SU-DHL-6 (cell line): Measurements from ENCODE around the gene SMAP1.

Source experiments
- H2AFZ ChIP-seq: fragments of 200-600 bp; sonication (generic); 2 replicates; pipeline ENCODE4 v1.6.1; 2014; ENCODE audit warnings: low read depth, mild to moderate bottlenecking, moderate library complexity, mixed read lengths, antibody characterized with exemption, low read length; ENCODE audit not compliant: severe bottlenecking
- H3F3A ChIP-seq: fragments of 200-600 bp; shearing (Covaris generic); 2 replicates; pipeline ENCODE4 v1.6.0; 2016; ENCODE audit warnings: antibody characterized with exemption, mild to moderate bottlenecking; ENCODE audit not compliant: insufficient read depth
- H3K27ac ChIP-seq: fragments of 200-600 bp; sonication (generic); 2 replicates; pipeline ENCODE4 v1.5.1; 2016; ENCODE audit warnings: low read depth, mild to moderate bottlenecking, low read length, moderate library complexity, mixed read lengths
- H3K27me3 ChIP-seq: fragments of 200-600 bp; sonication (generic), shearing (Covaris generic); 2 replicates; pipeline ENCODE4 v1.6.0; 2014; ENCODE audit warnings: mild to moderate bottlenecking, low read length
- H3K36me3 ChIP-seq: fragments of 200-600 bp; sonication (generic); 2 replicates; pipeline ENCODE4 v1.6.1; 2014; ENCODE audit warnings: mild to moderate bottlenecking, low read length, mixed read lengths
- H3K4me2 ChIP-seq: fragments of 300-600, 200-600 bp; shearing (Covaris generic), sonication (generic); 2 replicates; pipeline ENCODE4 v1.6.0; 2014; ENCODE audit warnings: low read length, low read depth, mild to moderate bottlenecking; ENCODE audit not compliant: poor library complexity, severe bottlenecking
- H3K4me3 ChIP-seq: fragments of 200-600 bp; sonication (generic); 2 replicates; pipeline ENCODE4 v1.5.1; 2014; ENCODE audit warnings: antibody characterized with exemption, low read length, mild to moderate bottlenecking, mixed read lengths; ENCODE audit not compliant: insufficient read depth, poor library complexity, severe bottlenecking
- H3K79me2 ChIP-seq: fragments of 200-600 bp; sonication (generic); 2 replicates; pipeline ENCODE4 v1.6.1; 2014; ENCODE audit warnings: mild to moderate bottlenecking, low read length, moderate library complexity; ENCODE audit not compliant: insufficient read depth
- H3K9ac ChIP-seq: fragments of 200-600 bp; sonication (generic); 2 replicates; pipeline ENCODE4 v1.7.0; 2014; ENCODE audit warnings: mild to moderate bottlenecking, low read length
- H3K9me2 ChIP-seq: fragments of 200-600 bp; sonication (generic); replicated peaks from 2 replicates; pipeline ENCODE4 v1.6.1; 2014; ENCODE audit warnings: low read length; ENCODE audit not compliant: insufficient read depth
- H3K9me3 ChIP-seq: fragments of 200-600 bp; sonication (generic); 2 replicates; pipeline ENCODE4 v1.6.1; 2014; ENCODE audit warnings: low read length, mixed read lengths; ENCODE audit not compliant: insufficient read depth
- H4K20me1 ChIP-seq: fragments of 200-600 bp; sonication (generic); 2 replicates; pipeline ENCODE4 v1.6.1; 2014; ENCODE audit warnings: low read depth, mild to moderate bottlenecking, antibody characterized with exemption, low read length, moderate library complexity, mixed read lengths
- CTCF ChIP-seq: fragments of 200-600 bp; sonication (generic); IDR thresholded peaks from one replicate; pipeline ENCODE4 v1.5.1; 2017; ENCODE audit warnings: antibody characterized with exemption, mild to moderate bottlenecking, low read length, moderate library complexity; ENCODE audit not compliant: insufficient read depth, poor library complexity, severe bottlenecking
- EZH2phosphoT487 ChIP-seq: fragments of 200-600 bp; sonication (generic), shearing (Covaris generic); conservative IDR thresholded peaks from 2 replicates; pipeline ENCODE4 v1.6.1; 2018; ENCODE audit warnings: mild to moderate bottlenecking, antibody characterized with exemption, low read length, moderate library complexity, mixed read lengths

SMAP1 gene

GRCh38 chr6:70676821-70677220 is 9.1 kb downstream of the SMAP1 start:
- peaks cover 90% of the 10 kb centered on the region for H3K79me2 ChIP-seq
- peaks cover 31% of the 10 kb centered on the region for H4K20me1 ChIP-seq
- no peak overlapping the region for H3K4me2 ChIP-seq

GRCh38 chr6:70680396-70680795 is 12.7 kb downstream of the SMAP1 start:
- no peak for TF ChIP-seq EZH2phosphoT487
- TF ChIP-seq CTCF = no peak
- Histone ChIP-seq H3F3A (no peaks in the 10 kb centered on the region), H3K27me3 (no peaks in the 10 kb centered on the region), H3K9me2 (no peaks in the 10 kb centered on the region), H3K36me3 (no peaks in the 10 kb centered on the region), H3K4me2 (no peak overlapping the region), H3K9ac (no peak overlapping the region), H3K4me3 (no peak overlapping the region), H3K9me3 (no peaks in the 10 kb centered on the region), H4K20me1 (peaks cover 22% of the 10 kb centered on the region; the same call in 1 of the 2 replicates), H3K79me2 (peaks cover 86% of the 10 kb centered on the region), H3K27ac (no peak overlapping the region), H2AFZ (no peak overlapping the region)

More at GRCh38 chr6:70676821-70677220, 9.1 kb downstream of the SMAP1 start:
- Histone ChIP-seq H3K36me3 (no peaks in the 10 kb centered on the region), H2AFZ (no peak overlapping the region), H3K27me3 (no peaks in the 10 kb centered on the region), H3K9me3 (no peaks in the 10 kb centered on the region), H3K9ac (no peak overlapping the region), H3K4me3 (no peak overlapping the region), H3F3A (no peaks in the 10 kb centered on the region), H3K27ac (no peak overlapping the region), H3K9me2 (no peaks in the 10 kb centered on the region)
- TF ChIP-seq EZH2phosphoT487 = no peak
- TF ChIP-seq CTCF = no peak

- H3K4me3 ChIP-seq = no peak overlapping the region
- peaks cover 28% of the 10 kb centered on the region for H4K20me1 ChIP-seq
- peaks cover 91% of the 10 kb centered on the region for H3K79me2 ChIP-seq
- no peak overlapping the region for H2AFZ ChIP-seq
- H3K9me2 ChIP-seq = no peaks in the 10 kb centered on the region
- no peak overlapping the region for H3K9ac ChIP-seq
- no peaks in the 10 kb centered on the region for H3K27me3 ChIP-seq
- TF ChIP-seq EZH2phosphoT487 = no peak
- TF ChIP-seq CTCF = no peak
- H3K36me3 ChIP-seq = no peaks in the 10 kb centered on the region
- no peaks in the 10 kb centered on the region for H3K9me3 ChIP-seq
- H3K4me2 ChIP-seq = no peak overlapping the region
- H3K27ac ChIP-seq = no peak overlapping the region
- H3F3A ChIP-seq = peaks cover 7% of the 10 kb centered on the region; the same call in 1 of the 2 replicates
Measured at GRCh38 chr6:70684794-70685493, 17.3 kb downstream of the SMAP1 start.
